OCI-M2 (cell line): Measurements from ENCODE around the gene TTBK1.
"Not testable (repeated sequence)": the region's sequence is repeated elsewhere in the genome, so short reads cannot be mapped to it uniquely, and the experiment has no call there.

Experiments used
- DNase-seq: peaks from one replicate; lab custom pipeline; 2025; ENCODE audit not compliant: unreplicated experiment; lab: John Stamatoyannopoulos, UW

The TTBK1 gene

DNA sequence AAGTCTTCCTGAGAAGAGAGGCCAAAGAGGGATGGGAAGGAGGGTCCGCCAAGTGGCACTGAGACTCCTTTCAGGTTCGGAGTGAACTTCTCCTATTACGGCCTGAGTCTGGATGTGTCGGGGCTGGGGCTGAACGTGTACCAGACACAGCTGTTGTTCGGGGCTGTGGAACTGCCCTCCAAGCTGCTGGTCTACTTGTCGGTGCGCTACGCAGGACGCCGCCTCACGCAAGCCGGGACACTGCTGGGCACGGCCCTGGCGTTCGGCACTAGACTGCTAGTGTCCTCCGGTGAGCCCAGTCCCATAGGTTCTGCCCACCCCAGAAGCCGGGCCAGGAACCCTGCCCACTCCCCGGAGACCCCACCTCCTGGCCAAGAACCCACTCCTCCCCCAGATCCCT, 58.8 kb downstream of the TTBK1 start:
- no peak for DNase-seq

DNA sequence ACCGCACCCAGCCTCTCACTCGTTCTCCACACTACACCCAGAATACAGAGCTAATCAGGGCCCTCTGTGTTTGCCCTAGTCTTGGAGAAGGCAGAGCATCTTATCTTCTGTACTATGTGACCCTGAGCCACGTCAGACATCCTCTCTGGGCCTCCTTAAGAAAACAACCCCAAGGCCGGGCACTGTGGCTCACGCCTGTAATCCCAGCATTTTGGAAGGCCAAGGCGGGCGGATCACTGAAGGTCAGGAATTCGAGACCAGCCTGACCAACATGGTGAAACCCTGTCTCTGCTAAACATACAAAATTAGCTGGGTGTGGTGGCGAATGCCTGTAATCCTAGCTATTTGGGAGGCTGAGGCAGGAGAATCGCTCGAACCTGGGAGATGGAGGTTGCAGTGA, 59.7 kb downstream of the TTBK1 start:
- DNase-seq, result not testable (repeated sequence)

DNA sequence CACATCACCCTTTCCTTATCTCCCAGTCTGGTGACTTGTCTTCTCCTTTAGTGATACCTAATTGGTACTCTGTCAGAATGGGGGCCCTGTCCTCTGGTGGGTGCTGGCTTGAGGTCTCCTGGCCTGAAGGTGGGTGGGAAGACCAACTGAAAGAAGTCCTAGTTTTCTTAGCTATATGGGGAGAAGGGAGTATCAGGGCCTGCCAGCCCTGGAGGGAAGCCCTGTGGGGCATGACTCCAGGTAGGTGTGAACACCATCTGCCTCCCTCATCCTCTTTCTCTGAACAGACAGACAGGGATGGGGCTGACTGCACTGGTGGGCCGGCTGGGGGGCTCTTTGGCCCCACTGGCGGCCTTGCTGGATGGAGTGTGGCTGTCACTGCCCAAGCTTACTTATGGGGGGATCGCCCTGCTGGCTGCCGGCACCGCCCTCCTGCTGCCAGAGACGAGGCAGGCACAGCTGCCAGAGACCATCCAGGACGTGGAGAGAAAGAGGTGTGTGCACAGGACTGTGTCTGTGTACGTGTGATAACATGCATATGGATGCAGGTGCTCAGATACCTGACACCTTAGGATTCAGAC, 60.6 kb downstream of the TTBK1 start:
- DNase-seq, result no peak

DNA sequence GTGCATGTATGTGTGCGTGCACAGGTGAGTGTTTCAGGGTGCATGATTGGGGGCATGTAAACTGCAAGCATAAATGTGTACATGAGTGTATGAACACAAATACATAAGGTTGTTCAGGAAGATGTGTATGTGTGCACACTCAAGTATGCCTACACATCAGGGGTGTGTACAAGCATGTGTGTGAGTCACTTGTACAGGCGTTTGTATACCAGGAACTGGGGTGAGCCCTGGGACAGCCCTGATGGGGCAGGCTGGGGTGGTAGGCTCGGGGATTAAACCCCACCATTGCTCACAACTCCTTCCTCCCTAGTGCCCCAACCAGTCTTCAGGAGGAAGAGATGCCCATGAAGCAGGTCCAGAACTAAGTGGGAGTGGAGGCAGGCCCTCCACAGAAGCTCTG, 61.1 kb downstream of the TTBK1 start:
- DNase-seq, result no peak

DNA sequence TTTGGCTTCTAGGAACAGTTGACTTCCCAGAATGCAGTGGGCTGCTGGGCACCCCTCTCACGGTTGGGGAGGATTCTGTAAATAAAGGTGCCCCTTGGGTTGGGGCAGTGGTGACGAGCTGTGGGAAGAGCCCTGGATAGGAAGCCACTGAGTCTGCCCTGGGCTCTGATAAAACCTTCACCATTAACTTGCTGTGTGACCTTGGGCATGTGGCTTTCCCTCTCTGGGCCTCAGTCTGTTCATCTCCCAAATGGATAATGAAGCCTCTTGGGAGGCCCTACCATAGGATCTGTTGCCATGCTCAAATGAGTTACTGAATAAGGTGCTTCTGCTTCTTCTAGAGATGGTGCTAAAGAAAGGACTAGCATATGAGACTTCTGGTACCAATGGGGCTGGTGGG, 61.6 kb downstream of the TTBK1 start:
- DNase-seq, result no peak

DNA sequence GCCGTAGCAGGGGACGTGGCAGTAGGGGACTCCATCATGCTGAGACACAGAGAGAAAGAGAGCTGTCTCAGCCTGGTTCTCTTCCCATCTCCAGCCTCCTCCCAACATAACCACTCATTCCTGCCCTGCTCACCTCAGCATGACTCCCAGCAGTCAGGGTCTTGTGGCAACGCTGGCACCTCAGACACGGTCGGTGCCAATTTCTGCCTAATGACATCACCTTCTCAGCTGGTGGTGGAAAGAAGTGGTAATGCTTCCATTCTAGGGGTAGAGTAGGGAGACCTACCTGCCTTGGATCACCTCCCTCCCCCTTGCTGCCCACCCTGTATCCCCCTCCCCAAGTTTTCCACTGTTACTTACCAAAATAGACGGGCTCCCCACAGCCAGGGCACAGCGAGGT, 62.8 kb downstream of the TTBK1 start:
- no peak for DNase-seq

DNA sequence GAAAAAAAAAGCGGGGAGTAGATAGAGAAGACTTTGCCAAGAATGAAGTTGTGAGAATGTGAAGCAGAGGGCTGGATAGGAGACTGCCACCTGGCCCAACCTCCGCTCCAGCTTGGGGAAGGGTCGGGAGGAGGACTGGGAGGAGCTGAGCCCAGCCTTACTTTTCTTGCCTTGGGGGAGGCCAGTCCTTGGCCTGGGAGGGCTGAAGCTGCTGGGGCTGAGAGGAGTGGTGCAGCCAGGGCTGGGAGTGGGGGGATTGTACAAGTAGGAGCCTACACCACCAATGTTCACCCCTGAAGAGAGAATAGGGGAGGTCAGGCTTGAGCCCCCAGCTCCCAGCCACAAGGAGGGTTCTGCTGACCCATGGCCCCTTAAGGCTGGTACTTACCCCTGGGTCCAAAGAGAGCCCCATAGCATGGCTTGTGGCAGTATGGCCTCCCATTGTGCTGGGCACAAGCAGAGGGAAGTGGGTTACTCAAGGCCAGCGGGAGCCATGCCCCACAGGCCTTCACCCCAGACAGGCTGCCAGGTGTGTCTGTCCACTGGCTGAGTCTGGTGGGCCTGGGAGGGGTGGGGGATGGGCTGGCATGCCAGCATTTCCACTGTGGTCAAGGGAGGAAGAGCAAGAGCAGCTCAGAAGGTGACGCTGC, 64.3 kb downstream of the TTBK1 start:
- no peak for DNase-seq

DNA sequence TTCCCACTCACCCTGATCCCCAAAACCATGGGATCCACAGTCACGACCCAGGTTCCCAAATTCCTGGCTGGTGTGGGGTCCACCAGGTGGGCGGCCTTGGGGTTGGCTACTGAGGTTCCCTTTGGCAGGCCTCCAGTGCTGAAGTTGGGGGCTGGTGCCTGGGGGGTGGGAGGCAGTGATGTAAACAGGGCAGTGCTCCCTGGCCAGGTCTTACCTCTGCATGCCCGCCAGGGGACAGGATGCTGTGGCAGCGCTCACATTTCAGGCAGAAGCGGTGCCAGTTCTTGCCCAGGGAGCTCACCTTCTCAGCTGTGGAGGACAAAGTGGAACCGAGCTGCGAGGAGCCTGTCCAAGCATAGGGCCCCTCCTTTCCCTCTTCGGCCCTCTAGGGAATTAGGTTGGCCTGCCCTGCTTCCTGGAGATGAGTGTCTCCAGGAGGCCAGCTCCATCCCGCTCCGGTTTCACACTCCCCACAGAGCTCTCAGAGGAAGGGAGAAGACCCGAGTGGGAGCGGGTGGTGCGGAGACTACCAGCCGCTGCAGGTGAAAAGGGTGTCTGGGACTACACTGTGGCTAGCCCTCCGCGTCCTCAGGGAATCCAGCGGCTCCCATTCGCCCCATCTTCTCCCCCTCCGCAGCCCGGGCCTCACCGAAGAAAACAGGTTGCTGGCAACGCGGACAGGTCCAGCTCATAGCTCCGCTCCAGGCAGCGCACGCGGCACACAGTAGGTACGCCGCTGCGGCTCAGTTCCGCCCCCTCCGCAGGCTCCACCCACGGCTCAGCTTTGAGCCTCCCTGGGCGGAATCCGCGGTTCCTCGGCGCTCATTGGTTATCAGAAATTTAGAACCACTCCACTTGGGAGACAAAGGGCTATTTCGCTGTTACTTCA, 65.1 kb downstream of the TTBK1 start, which contains the start of gene CRIP3:
Gene CRIP3, minus strand, starts transcription at position 726 of the 889 bp plus-strand sequence. Its CDS starts 34 bp downstream, at position 692.
- no peak for DNase-seq

DNA sequence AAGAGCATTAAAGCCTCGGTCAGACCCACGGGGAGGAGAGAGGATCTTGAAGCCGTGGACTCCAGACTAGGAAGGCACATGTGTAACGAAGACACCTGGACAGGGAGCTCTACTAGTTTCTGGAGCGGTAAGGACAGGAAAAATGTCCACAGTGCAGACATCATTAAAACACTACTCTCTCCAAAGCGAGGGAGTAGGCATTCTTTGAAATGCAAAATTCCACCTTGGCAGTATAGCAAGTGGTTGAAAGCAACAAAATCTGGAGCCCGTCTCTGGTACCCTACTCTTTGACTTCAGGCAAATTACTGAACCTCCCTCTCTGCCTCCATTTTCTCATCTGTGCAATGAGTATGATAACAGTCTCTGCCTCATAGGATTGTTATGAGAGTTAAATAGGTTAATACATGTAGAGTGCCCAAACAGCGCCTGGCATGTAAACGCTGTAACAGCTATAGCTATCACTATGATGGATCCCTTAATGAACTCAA, 65.8 kb downstream of the TTBK1 start:
- no peak for DNase-seq

DNA sequence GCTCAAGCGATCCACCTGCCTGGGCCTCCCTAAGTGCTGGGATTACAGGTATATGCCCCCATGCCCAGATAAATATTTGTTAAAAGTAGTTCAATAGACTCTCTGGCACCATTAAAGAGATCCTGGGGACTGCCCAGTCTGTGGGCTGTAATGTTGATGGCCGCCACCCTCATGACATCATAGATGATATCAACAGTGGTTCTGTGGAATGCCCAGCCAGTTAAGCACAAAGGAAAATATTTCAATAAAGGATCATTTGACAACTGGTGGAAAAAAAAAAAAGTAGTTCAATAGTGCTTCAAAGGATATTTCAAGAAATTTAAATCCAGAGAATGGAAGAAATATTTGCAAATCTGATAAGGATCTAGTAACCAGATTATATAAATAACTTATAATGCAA, 66.9 kb downstream of the TTBK1 start:
- DNase-seq, result no peak

DNA sequence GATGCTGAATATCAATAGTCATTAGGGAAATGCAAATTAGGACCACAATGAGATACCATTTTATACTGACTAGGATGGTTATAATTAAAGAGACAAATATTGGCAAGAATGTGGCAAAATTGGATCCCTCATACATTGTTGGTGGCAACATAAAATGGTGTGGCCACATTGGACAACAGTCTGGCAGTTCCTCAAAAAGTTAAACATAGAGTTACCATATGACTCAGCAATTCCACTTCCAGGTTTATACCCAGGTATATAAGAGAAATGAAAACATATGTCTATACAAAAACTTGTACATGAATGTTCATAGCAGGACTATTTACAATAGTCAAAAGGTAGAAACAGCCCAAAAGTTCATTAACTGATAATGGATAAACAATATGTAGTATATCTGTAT, 67.3 kb downstream of the TTBK1 start:
- DNase-seq, result no peak

DNA sequence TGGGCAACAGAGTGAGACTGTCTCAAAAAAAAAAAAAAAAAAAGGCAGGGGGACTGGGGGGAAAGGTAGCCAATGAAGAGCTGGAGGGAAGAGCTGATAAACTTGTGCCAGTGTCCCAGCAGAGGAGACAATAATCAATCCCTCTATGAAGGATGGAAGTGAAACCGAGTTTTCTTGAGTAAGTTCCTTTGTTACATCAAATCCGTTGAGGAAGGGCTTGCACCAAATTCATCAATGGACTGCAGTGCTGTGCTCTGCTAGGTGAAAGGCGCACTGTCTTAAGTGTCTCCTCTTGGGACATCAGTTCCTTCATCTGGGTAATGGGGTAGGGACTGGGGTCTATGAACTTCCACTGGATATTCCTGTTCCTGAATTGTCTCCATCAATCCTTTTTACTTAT, 68.4 kb downstream of the TTBK1 start:
- no peak for DNase-seq

DNA sequence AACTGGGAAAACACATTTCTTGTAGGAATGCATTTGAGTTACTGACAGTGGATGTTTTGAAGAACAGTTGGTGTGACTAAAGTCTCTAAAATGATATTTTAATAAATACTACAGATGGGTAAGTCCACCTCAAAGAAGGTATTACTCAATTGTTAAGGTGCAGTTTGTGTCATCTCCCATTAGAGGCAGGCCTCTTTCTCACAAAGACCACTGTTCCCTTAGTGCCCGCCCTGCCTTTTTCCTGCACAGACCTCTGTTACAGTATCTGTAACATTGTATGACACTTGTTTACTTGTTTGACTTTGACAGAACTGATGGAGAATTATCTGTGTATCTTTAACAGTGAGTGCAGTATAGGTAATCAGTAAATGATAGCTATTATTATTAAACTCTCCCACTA, 70.5 kb downstream of the TTBK1 start:
- DNase-seq, result no peak

DNA sequence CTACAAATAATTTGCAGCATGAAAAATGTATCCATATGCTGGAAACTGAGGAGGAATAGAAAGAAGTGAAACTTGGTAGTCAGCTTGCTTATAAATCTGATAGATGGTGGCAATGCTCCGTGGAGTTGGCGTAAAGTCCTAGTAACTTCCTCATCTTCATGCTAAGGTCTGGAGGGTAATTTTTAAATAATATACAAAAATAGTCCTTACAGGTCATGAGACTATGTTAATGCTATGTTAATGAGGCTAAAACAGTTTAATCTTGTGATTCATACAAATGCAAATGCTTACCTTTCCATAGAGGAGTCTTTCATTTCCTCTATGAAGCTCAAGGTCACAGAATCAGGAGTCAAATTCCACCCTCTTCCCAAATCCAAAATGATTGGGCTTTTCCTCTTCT, 74.7 kb downstream of the TTBK1 start:
- DNase-seq, result no peak

DNA sequence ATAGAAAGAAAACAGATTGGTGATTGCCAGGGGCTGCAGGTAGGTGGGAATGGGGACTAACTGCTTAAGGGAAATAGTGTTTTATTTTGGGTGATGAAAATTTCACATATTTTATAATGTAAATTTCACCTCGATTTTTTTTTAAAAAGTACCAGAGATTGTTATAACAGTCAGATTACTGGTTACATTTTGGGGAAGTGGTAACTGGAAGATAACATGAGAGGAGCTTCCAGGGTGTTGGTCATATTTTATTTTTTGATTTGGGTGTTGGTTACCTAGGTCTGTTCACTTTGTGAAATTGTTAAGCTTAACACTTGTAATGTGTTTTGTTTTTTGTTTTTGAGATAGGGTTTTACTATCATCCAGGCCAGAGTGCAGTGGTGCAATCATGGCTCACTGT, 82.6 kb downstream of the TTBK1 start:
- DNase-seq, result no peak

DNA sequence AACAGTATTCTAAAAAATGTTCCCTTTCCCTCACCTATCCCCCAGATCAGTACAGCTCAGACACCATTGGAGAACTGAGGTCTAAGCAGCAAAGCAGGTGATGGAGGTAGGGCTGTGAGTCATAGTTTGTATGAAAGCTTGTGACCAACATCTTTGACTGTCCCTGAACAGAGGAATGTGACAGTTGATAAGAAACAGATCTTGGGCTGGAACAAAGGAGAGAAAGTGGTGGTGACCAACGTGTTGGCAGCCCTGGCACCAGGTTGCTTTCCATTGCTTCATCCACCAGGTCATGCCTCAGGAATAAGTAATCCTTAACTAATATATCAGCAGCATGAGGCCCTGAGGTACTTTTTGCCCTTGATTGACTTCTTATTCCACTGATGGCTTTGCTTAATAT, 85.2 kb downstream of the TTBK1 start:
- no peak for DNase-seq

DNA sequence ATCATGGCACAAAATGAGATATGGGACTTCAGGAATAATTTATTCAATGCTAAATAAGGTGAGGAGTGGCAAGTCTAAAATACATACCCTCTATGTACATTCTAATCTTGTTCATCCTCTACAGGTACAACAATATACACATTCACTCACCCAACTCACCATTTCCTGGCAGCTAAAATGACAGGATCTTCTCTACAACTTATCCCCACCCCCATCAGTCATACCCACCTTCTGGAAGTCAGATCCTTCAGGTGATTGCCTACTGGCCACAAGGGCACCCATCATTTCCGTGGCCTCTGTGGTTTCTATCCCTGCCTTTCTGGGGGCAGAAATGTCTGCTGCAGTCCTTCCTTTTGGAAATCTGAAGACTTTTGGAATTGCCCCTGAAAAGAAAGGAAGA, 88.2 kb downstream of the TTBK1 start:
- DNase-seq, result no peak

DNA sequence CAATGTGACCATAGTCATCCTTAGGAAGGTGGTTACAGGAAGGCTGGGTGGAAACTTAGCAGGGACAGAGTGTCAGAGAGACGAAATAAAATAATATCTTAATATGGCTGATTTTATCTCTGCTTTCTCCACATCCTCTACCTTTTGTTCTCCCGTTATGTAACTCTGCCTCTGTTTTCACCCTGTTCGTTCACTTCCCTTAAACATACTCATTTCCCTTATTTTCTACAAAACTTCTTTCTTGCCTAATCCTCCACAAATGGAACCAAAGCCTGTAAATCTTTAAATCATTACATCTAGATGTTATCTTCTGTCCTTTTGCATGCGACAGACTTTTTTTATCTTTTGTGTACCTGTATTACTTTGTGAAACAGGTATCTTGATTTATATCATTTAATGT, 88.6 kb downstream of the TTBK1 start:
- DNase-seq, result no peak

DNA sequence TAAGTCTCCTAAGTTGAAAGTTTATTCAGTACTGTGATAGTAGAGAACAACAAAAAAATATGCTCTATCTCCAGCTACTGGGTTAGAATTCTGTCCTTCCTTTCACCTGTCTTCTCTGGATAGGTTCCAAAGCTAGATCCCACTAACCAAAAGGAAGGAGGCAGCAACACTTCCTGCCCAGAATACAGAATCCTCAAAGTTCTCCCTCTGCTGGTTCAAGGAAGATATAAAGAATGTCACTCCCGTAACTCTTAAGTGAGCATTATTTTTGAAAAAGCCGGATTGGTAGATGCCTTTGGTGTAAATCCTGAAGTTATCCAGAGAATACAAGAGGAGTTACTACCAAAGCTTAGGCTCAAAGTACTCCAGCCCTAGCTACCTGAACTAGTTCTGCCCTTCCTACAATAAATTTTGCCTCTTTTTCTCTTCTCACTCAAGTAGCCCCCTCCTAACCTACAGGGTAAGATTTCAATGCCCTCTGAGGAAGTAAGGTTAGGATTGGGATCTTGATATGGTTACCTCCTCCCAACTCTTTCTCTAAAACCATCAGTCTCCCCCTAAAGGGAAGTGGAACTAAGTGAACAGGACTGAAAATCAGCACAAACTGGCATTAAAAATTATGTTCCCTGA, 91.3 kb downstream of the TTBK1 start:
- no peak for DNase-seq

DNA sequence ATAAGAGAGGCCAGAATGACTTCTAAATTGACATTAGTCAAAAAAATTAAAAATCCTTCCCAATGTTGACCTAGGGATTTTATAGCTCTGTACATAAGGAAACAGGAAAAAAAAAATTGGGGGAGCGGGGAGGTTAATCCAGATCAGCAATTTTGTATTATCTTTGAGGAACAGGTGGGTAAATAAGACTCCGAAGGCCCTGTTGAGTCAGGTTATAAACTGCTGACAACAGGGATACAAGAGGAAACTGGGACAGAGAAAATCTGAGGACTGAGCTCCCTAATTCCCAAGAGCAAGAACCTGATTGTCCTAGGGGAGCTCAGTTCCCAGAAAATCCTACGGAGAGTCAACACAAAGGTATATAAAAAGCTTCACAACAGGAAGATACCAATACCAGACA, 92.2 kb downstream of the TTBK1 start:
- DNase-seq, result no peak

DNA sequence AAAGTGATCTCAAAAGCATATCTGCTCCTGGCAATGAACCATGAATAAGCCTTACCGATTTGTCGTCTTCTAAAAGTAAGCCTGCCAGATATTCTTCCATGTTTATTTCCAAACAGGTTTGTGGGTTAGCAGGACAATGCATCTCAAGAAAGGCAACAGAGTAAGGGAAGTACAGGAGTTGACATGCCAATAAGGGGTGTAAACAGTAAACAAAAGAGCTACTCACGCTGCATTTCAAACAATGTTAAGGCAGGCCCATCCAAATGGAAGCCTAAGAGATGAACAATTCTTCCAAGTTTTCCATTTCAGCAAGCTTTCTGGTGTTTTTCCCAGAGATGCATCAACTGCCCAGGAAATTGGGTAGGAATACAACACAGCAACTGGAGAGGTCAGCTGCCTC, 93.1 kb downstream of the TTBK1 start:
- no peak for DNase-seq
